HK-2 (cell line): ENCODE results near the gene TRPC4.
"Not testable (repeated sequence)": the region's sequence is repeated elsewhere in the genome, so short reads cannot be mapped to it uniquely, and the experiment has no call there.

ENCODE experiments used
- DNase-seq: peaks from one replicate; pipeline ENCODE4 v3.0.0-alpha.2; 2018; ENCODE audit not compliant: unreplicated experiment

Gene TRPC4

GRCh38 chr13:37816276-37816675 is 53.3 kb downstream of the TRPC4 start:
- no peak for DNase-seq

GRCh38 chr13:37811441-37811840 is 58.1 kb downstream of the TRPC4 start:
- DNase-seq = no peak

- DNase-seq = no peak
Observed at GRCh38 chr13:37806666-37807065, 62.9 kb downstream of the TRPC4 start.

- DNase-seq = no peak
Observed at GRCh38 chr13:37797631-37798030, 71.9 kb downstream of the TRPC4 start.

- DNase-seq = not testable (repeated sequence)
Observed at GRCh38 chr13:37796795-37797194, 72.8 kb downstream of the TRPC4 start.

GRCh38 chr13:37795326-37795725 is 74.2 kb downstream of the TRPC4 start:
- no peak for DNase-seq

- no peak for DNase-seq
Observed at GRCh38 chr13:37791699-37792098, 77.9 kb downstream of the TRPC4 start.

GRCh38 chr13:37788346-37788745 is 81.2 kb downstream of the TRPC4 start:
- DNase-seq = no peak

GRCh38 chr13:37777676-37778075 is 91.9 kb downstream of the TRPC4 start:
- DNase-seq = no peak

GRCh38 chr13:37775871-37776270 is 93.7 kb downstream of the TRPC4 start:
- DNase-seq = no peak

GRCh38 chr13:37772644-37773043 is 96.9 kb downstream of the TRPC4 start:
- no peak for DNase-seq

- DNase-seq = no peak
Observed at GRCh38 chr13:37769545-37769944, 100.0 kb downstream of the TRPC4 start.

- no peak for DNase-seq
Observed at GRCh38 chr13:37769078-37769477, 100.5 kb downstream of the TRPC4 start.

- no peak for DNase-seq
Observed at GRCh38 chr13:37766502-37766901, 103.1 kb downstream of the TRPC4 start.

- DNase-seq = no peak
Observed at GRCh38 chr13:37755349-37755748, 114.2 kb downstream of the TRPC4 start.

- DNase-seq = peak; percentile 78
Observed at GRCh38 chr13:37753776-37754175, 115.8 kb downstream of the TRPC4 start.

- no peak for DNase-seq
Observed at GRCh38 chr13:37752146-37752545, 117.4 kb downstream of the TRPC4 start.

GRCh38 chr13:37751025-37751424 is 118.5 kb downstream of the TRPC4 start:
- no peak for DNase-seq

GRCh38 chr13:37748913-37749312 is 120.7 kb downstream of the TRPC4 start:
- DNase-seq = no peak

- DNase-seq = no peak
Observed at GRCh38 chr13:37747071-37747612, 122.4 kb downstream of the TRPC4 start.

- no peak for DNase-seq
Observed at GRCh38 chr13:37741536-37741935, 128.0 kb downstream of the TRPC4 start.

- no peak for DNase-seq
Observed at GRCh38 chr13:37736045-37736444, 133.5 kb downstream of the TRPC4 start.

GRCh38 chr13:37735293-37735692 is 134.3 kb downstream of the TRPC4 start:
- no peak for DNase-seq

GRCh38 chr13:37729876-37730275 is 139.7 kb downstream of the TRPC4 start:
- no peak for DNase-seq
